Glomerular visceral epithelial cell (primary cell): ENCODE results near the gene PITPNC1.
"Not testable (repeated sequence)": the region's sequence is repeated elsewhere in the genome, so short reads cannot be mapped to it uniquely, and the experiment has no call there.

Experiments used
- DNase-seq: peaks from one replicate; pipeline ENCODE4 v3.0.0-alpha.2; 2016; ENCODE audit errors: extremely low spot score

Gene PITPNC1

DNA sequence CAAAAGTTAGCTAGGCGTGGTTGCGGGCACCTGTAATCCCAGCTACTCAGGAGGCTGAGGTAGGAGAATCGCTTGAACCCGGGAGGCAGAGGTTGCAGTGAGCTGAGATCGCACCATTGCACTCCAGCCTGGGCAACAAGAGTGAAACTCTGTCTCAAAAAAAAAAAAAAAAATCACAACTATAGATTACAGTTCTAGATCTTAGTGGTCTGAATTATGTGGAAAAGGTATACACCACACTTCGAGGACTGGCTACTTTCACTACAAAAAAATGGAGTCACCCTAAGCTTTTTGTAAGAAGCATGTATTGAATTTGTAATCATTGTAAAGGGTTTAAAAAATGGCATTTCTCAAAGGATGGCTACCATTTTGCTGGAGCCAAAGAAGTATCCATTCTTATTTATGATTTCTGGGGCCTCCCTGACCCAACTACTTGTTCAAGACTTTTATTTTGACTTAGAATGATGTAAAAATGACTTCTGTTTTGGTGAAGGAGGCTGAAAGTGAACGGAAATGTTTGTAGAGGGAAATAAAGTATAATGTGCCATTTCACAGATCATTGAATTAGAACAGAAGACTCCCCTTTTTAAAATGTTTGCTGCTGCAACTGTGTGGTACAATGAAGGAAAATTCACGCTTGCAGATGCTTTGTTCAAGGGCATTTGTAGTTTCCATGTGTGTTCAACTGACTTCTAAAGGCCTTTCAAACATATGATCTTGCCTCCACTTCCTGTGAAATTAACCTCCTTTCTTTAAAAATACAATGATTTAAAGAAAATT is 303.6 kb downstream of the PITPNC1 start:
- DNase-seq: no peak

DNA sequence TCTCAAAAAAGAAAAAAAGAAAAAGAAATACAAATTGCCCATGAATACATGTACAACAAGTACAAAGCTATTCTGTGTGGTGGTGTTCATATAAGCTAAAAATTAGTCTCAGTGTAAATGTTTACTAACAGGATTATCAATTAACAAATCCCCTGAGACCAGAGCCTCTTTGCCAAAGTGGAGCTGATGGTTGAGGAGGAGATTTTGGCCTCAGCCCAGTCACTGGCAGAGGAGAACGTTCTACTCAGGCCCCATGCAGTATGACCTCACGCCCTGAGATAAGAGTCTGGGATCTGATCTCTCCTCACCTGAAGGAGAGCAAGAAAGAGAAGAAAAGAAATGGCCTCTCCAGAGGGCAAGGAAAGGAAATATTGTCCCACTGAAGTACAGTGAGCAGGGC is 305.1 kb downstream of the PITPNC1 start:
- no peak for DNase-seq

- no peak for DNase-seq
Measured at GRCh38 chr17:67685351-67685750, 308.3 kb downstream of the PITPNC1 start.

GRCh38 chr17:67686241-67686640 is 309.2 kb downstream of the PITPNC1 start:
- no peak for DNase-seq

- no peak for DNase-seq
Measured at GRCh38 chr17:67687511-67687910, 310.4 kb downstream of the PITPNC1 start.

DNA sequence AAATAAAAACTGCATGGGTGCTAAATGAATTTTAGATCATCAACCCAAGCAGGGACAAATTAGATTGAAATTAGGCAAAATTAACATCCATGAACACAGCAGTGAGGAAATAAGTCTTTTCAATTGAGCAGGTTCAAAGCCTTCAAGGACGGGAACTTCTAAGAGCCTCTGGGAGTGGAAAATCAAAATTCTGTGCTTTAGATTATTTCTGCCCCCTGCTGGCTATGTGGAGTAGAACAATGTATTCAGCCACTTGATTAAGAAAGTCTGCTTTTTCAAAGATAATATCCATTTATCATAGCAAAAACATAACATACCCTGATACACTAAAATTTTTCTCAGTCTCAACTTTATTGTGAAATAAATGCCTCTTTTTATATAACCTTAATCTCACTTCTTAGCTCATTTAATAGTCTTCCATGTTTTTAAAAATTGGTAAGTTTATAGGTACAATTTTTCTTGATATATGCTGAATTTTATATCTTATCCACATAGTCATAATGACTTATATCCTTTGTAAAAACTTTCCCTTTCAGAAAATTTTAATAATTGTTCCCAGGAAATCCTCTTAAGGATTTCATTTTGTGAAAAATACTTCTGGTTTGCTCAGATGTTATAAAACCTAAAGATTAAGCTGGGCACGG is 312.6 kb downstream of the PITPNC1 start:
- peak; percentile 59 for DNase-seq

GRCh38 chr17:67693811-67694210 is 316.7 kb downstream of the PITPNC1 start:
- no peak for DNase-seq

DNA sequence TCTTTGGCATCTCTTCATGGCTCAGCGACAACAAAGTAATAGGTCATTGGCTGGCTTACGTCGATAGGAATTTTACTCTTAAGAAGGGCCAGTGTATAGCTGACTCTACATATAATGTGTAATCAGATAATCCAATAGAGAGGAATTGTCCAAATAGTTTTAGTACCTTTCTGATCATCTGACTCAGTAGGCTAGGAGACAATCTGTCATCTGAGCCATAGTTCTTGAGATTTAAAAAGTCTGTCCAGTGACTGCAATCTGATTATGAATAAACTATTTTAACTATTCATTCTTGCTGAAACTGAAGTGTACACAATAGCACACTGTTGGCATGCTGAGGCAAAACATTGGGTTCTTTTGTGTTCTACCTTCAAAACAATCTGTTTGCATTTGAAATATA is 319.3 kb downstream of the PITPNC1 start:
- no peak for DNase-seq

GRCh38 chr17:67696853-67697498 is 319.9 kb downstream of the PITPNC1 start:
- no peak for DNase-seq

- DNase-seq: no peak
Measured at GRCh38 chr17:67700037-67700724, 323.1 kb downstream of the PITPNC1 start.

DNA sequence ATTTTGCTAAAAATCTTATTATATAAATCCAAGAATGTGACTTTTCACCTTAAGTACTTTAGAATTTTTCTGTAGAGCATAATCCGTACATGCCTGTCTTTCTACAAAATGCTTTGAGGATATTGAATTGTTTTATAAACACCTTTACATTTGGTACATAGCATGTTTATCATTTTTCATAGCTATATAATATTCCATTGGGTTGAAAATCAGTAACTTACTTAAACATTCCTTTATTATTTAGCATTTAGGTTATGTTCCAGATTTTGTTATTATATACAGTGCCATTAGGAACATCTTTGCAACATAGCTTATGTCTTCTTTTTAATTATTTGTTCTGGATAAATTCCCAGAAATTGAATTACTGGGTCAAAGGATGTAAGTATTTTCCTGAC is 323.6 kb downstream of the PITPNC1 start:
- DNase-seq: no peak

DNA sequence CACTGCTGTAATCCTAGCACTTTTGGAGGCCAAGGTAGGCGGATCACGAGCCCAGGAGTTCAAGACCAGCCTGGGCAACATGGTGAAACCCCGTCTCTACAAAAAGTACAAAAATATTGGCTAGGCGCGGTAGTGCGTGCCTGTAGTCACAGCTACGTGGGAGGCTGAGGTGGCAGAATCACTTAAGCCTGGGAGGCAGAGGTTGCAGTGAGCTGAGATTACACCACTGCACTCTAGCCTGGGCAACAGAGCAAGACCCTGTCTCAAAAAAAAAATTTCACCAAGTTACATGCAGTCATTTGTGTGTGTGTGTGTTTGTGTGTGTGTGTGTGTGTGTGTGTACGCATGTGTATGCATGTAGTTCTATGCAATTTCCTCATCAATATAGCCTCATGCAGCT is 325.8 kb downstream of the PITPNC1 start:
- DNase-seq: not testable (repeated sequence)

GRCh38 chr17:67707442-67707841 is 330.4 kb downstream of the PITPNC1 start:
- DNase-seq: no peak

DNA sequence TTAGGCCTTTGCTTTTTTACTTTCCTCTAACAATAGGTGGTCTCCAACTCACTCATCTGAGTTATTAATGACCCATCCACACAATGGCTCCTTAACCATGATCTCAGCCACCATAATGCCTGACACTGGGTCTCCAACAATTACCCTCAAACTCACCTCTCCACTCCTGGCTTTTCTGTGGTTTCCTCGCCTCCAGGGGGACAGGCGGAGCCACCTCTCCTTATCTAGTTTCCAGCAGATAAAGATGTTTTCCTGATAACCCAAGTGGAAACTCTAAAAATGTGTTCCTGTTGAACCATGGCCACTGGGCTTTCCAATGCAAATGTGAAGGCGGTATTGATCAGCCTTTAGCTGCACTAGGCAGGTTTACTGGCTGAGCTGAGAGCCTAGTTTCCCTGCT is 331.3 kb downstream of the PITPNC1 start:
- no peak for DNase-seq

GRCh38 chr17:67711916-67712315 is 334.8 kb downstream of the PITPNC1 start:
- DNase-seq: no peak

DNA sequence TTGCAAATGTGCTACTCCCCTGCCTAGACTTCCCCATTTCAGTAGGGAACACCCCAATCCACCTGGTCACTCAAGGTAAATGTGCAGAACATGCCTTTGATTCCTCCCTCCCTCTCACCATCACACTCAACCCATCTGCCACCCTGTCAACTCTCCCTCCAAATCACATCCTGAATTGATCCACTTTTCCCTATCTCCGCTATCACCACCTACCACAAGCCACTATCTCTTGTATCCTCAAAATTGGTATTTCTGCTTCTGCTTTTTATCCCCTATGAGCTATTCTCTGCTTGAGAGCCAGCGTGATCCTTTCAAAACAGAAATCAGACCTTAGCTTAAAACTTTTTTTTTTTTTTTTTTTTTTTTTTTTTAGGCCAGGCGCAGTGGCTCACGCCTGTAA is 335.3 kb downstream of the PITPNC1 start:
- no peak for DNase-seq

DNA sequence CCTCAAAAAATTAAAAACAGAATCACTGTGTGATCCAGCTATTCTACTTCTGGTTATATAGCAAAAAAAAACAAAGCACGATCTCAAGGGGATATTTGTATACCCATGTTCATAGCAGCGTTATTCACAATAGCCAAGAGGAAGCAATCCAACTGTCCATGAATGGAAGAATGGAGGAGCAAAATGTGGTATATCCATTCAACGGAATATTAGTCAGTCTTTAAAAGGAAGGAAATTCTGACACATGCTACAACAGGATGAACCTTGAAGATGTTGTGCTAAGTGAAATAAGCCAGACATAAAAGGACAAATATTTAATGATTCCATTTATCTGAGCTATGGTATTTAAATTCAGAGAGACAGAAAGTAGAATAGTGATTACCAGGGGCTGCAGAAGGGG is 336.1 kb downstream of the PITPNC1 start:
- no peak for DNase-seq

DNA sequence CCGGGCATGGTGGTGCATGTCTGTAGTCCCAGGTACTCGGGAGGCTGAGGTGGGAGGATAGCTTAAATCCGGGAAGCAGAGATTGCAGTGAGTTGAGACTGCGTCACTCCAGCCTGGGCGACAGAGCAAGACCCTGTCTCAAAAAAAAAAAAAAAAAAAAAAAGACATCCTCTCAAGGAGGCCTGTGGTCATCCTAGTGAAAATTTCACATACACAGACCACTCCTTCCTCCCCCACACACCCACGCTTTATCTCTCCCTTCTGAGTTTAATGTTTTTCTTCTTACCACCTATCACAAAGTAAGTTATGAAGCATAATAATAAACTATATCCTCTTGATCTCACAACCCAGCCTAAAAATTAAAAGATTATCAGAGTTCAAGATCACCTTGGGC is 339.3 kb downstream of the PITPNC1 start:
- DNase-seq: no peak

GRCh38 chr17:67717192-67717623 is 340.1 kb downstream of the PITPNC1 start:
- no peak for DNase-seq

- DNase-seq: peak; percentile 99
Measured at GRCh38 chr17:67717624-67718324, 340.7 kb downstream of the PITPNC1 start, which contains the start of gene NOL11. Gene NOL11 (plus strand): TSS chr17:67717936. CDS start chr17:67717948, 12 bp downstream.

DNA sequence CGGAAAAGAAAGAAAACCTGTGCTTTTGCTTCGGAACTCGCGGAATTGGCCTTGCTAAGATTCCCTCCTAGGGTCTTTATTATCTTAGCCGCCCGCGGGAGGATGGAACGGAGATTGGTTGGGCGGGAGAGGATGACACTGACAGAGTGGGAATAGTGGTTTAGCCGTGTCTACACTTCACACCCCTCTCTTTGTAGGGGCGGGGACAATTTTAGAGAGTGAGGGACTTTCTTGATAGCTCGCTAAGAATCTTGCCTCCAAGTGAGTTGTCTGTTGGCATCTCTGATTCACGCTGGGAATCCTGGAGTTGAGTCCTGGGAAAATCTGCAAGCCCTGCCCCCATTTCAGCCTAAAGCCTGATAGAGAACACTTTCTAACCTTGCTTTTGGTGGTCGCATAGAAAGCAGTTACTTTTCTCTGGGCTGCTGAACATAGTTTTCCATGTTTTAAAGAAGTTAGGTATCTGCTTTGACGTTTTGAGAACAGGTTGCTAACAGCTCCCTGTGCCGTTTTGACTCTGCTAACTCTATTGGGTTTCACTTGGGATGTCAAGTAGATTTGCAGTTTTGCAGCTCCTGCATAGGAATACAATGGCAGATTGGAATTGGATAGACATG is 341.4 kb downstream of the PITPNC1 start:
- peak; percentile 46 for DNase-seq
